ENCODE measurements around the gene CLCF1. TPM values are rescaled to one million over a fixed set of nuclear protein-coding genes. Genes with fewer than 3 reads are reported as not detected.

The CLCF1 gene
- polyA plus RNA-seq, 2 donors, result 1.4 to 2.2 TPM

- no peaks in the 10 kb centered on the region for H3K27me3 ChIP-seq (ENCODE audit: control insufficient read depth in 1 of 2, insufficient read depth in 2 of 2, low read length in 2 of 2)
- H3K4me1 ChIP-seq (ENCODE audit: control insufficient read depth in 2 of 2, insufficient read depth in 2 of 2, low read length in 1 of 2), result peaks cover 2 to 8% of the 10 kb centered on the region in 2 donors
- no peaks in the 10 kb centered on the region for H3K9me3 ChIP-seq (ENCODE audit: control insufficient read depth in 2 of 2, insufficient read depth in 1 of 2, low read depth in 1 of 2, low read length in 1 of 2)
- peaks cover 0 to 4% of the 10 kb centered on the region in 2 donors for H3K36me3 ChIP-seq (ENCODE audit: control insufficient read depth in 2 of 2, insufficient read depth in 2 of 2, low read length in 1 of 2)
- WGBS, 2 donors, result 0% methylated on average over 36 to 53 of the region's 53 CpGs
- H3K27ac ChIP-seq (ENCODE audit: low read depth in 2 of 2, low read length in 1 of 2), result peak overlapping the region; percentile 93 to 99
- H3K4me3 ChIP-seq (ENCODE audit: low read depth in 1 of 2, low read length in 2 of 2), result peak overlapping the region; percentile 74 to 83
Measured at GRCh38 chr11:67317888-67318555, 55.4 kb downstream of the CLCF1 start.

GRCh38 chr11:67317205-67317887, 56.1 kb downstream of the CLCF1 start:
- Histone ChIP-seq H3K9me3 (ENCODE audit: control insufficient read depth in 2 of 2, insufficient read depth in 1 of 2, low read depth in 1 of 2, low read length in 1 of 2) (no peaks in the 10 kb centered on the region), H3K4me1 (ENCODE audit: control insufficient read depth in 2 of 2, insufficient read depth in 2 of 2, low read length in 1 of 2) (peaks cover 2 to 12% of the 10 kb centered on the region in 2 donors), H3K4me3 (ENCODE audit: low read depth in 1 of 2, low read length in 2 of 2) (peak overlapping the region; percentile 74 to 83), H3K27ac (ENCODE audit: low read depth in 2 of 2, low read length in 1 of 2) (peak overlapping the region; percentile 93 to 99), H3K27me3 (ENCODE audit: control insufficient read depth in 1 of 2, insufficient read depth in 2 of 2, low read length in 2 of 2) (no peaks in the 10 kb centered on the region), H3K36me3 (ENCODE audit: control insufficient read depth in 2 of 2, insufficient read depth in 2 of 2, low read length in 1 of 2) (no peaks in the 10 kb centered on the region)
- WGBS, 2 donors, result 0 to 1% methylated on average over 55 of the region's 55 CpGs

GRCh38 chr11:67316882-67317204, 56.6 kb downstream of the CLCF1 start:
- H3K36me3 ChIP-seq (ENCODE audit: control insufficient read depth in 2 of 2, insufficient read depth in 2 of 2, low read length in 1 of 2), result no peaks in the 10 kb centered on the region
- H3K27me3 ChIP-seq (ENCODE audit: control insufficient read depth in 1 of 2, insufficient read depth in 2 of 2, low read length in 2 of 2), result no peaks in the 10 kb centered on the region
- H3K4me3 ChIP-seq (ENCODE audit: low read depth in 1 of 2, low read length in 2 of 2), result peak overlapping the region; percentile 74 to 83
- 0 to 1% methylated on average over 10 of the region's 10 CpGs for WGBS, 2 donors
- H3K27ac ChIP-seq (ENCODE audit: low read depth in 2 of 2, low read length in 1 of 2), result peak overlapping the region; percentile 93 to 99
- peaks cover 2 to 17% of the 10 kb centered on the region in 2 donors for H3K4me1 ChIP-seq (ENCODE audit: control insufficient read depth in 2 of 2, insufficient read depth in 2 of 2, low read length in 1 of 2)
- no peaks in the 10 kb centered on the region for H3K9me3 ChIP-seq (ENCODE audit: control insufficient read depth in 2 of 2, insufficient read depth in 1 of 2, low read depth in 1 of 2, low read length in 1 of 2)

GRCh38 chr11:67315325-67315909, 58.0 kb downstream of the CLCF1 start:
- no peak overlapping the region for H3K4me3 ChIP-seq (ENCODE audit: low read depth in 1 of 2, low read length in 2 of 2)
- H3K9me3 ChIP-seq (ENCODE audit: control insufficient read depth in 2 of 2, insufficient read depth in 1 of 2, low read depth in 1 of 2, low read length in 1 of 2), result no peaks in the 10 kb centered on the region
- peaks cover 2 to 28% of the 10 kb centered on the region in 2 donors for H3K4me1 ChIP-seq (ENCODE audit: control insufficient read depth in 2 of 2, insufficient read depth in 2 of 2, low read length in 1 of 2)
- peaks cover 0 to 10% of the 10 kb centered on the region in 2 donors for H3K36me3 ChIP-seq (ENCODE audit: control insufficient read depth in 2 of 2, insufficient read depth in 2 of 2, low read length in 1 of 2)
- H3K27ac ChIP-seq (ENCODE audit: low read depth in 2 of 2, low read length in 1 of 2), result peak overlapping the region; percentile 40 to 71
- H3K27me3 ChIP-seq (ENCODE audit: control insufficient read depth in 1 of 2, insufficient read depth in 2 of 2, low read length in 2 of 2), result no peaks in the 10 kb centered on the region
- WGBS, 2 donors, result 70 to 75% methylated on average over 9 of the region's 9 CpGs

GRCh38 chr11:67314218-67314617, 59.2 kb downstream of the CLCF1 start:
- peak overlapping the region; percentile 97 to 99 for H3K27ac ChIP-seq (ENCODE audit: low read depth in 2 of 2, low read length in 1 of 2)
- peaks cover 0 to 17% of the 10 kb centered on the region in 2 donors for H3K36me3 ChIP-seq (ENCODE audit: control insufficient read depth in 2 of 2, insufficient read depth in 2 of 2, low read length in 1 of 2)
- H3K27me3 ChIP-seq (ENCODE audit: control insufficient read depth in 1 of 2, insufficient read depth in 2 of 2, low read length in 2 of 2), result no peaks in the 10 kb centered on the region
- H3K4me3 ChIP-seq (ENCODE audit: low read depth in 1 of 2, low read length in 2 of 2), result no peak overlapping the region
- WGBS, 2 donors, result 65 to 68% methylated on average over 2 of the region's 2 CpGs
- no peaks in the 10 kb centered on the region for H3K9me3 ChIP-seq (ENCODE audit: control insufficient read depth in 2 of 2, insufficient read depth in 1 of 2, low read depth in 1 of 2, low read length in 1 of 2)
- peaks cover 2 to 33% of the 10 kb centered on the region in 2 donors for H3K4me1 ChIP-seq (ENCODE audit: control insufficient read depth in 2 of 2, insufficient read depth in 2 of 2, low read length in 1 of 2)

Other genes starting within 250 kb of the CLCF1 start
- gene GRK2, start 107.1 kb downstream of the CLCF1 start, polyA plus RNA-seq, result 10 to 100 TPM; 62.4 to 74.2 TPM
- 10 to 100 TPM; 36.8 to 87.3 TPM for gene ANKRD13D, start 84.3 kb downstream of the CLCF1 start, polyA plus RNA-seq
- 10 to 100 TPM; 38.6 to 55.6 TPM for gene SSH3, start 70.1 kb downstream of the CLCF1 start, polyA plus RNA-seq
- gene POLD4, start 20.1 kb downstream of the CLCF1 start, polyA plus RNA-seq, result 100 to 1,000 TPM; 112 to 114 TPM
- 10 to 100 TPM; 17.5 to 26.2 TPM for gene RAD9A, start 18.4 kb upstream of the CLCF1 start, polyA plus RNA-seq
- gene PPP1CA, start 28.3 kb upstream of the CLCF1 start, polyA plus RNA-seq, result 100 to 1,000 TPM; 105 to 149 TPM
- gene TBC1D10C, start 30.5 kb upstream of the CLCF1 start, polyA plus RNA-seq, result 1 to 10 TPM; 3.9 to 6.2 TPM
- under 1 TPM; 0.21 to 0.29 TPM for gene CARNS1, start 42.1 kb upstream of the CLCF1 start, polyA plus RNA-seq
- 10 to 100 TPM; 79.6 to 85.9 TPM for gene RPS6KB2, start 54.9 kb upstream of the CLCF1 start, polyA plus RNA-seq
- 1 to 10 TPM; 6.2 to 6.5 TPM for gene PTPRCAP, start 64.1 kb upstream of the CLCF1 start, polyA plus RNA-seq
- gene CORO1B, start 69.9 kb upstream of the CLCF1 start, polyA plus RNA-seq, result 100 to 1,000 TPM in 1 of 2 donors, 10 to 100 TPM in 1; 70.7 to 114 TPM
- gene GPR152, start 79.1 kb upstream of the CLCF1 start, polyA plus RNA-seq, result not detected
- under 1 TPM; 0.14 to 0.39 TPM for gene CABP4, start 81.8 kb upstream of the CLCF1 start, polyA plus RNA-seq
- 100 to 1,000 TPM; 154 to 160 TPM for gene TMEM134, start 95.7 kb upstream of the CLCF1 start, polyA plus RNA-seq
- gene AIP, start 109.4 kb upstream of the CLCF1 start, polyA plus RNA-seq, result 10 to 100 TPM; 34.1 to 41.5 TPM
- 10 to 100 TPM; 18.2 to 29.3 TPM for gene PITPNM1, start 131.8 kb upstream of the CLCF1 start, polyA plus RNA-seq
- 10 to 100 TPM; 49.4 to 52.2 TPM for gene CDK2AP2, start 134.6 kb upstream of the CLCF1 start, polyA plus RNA-seq
- not detected for gene CABP2, start 149.8 kb upstream of the CLCF1 start, polyA plus RNA-seq
- gene GSTP1, start 210.2 kb upstream of the CLCF1 start, polyA plus RNA-seq, result 1,000 to 10,000 TPM; 3,504 to 3,523 TPM
- gene NDUFV1, start 233.3 kb upstream of the CLCF1 start, polyA plus RNA-seq, result 100 to 1,000 TPM; 122 to 137 TPM